ENCODE measurements around the gene TIA1. TPM values are rescaled to one million over a fixed set of nuclear protein-coding genes. Genes with fewer than 3 reads are reported as not detected.

TIA1 gene
- polyA plus RNA-seq, 3 donors: 47.0 to 61.9 (median 48.7) TPM

- 100% methylated on average over 1 of the region's 16 CpGs for WGBS (ENCODE audit: insufficient coverage)
- H3K27ac Mint-ChIP-seq: no peak overlapping the region
- H2AFZ ChIP-seq (ENCODE audit: insufficient read depth, low read depth, low read length, poor library complexity, severe bottlenecking): no peak overlapping the region
Measured at GRCh38 chr2:70250434-70250833, 2.0 kb upstream of the TIA1 start.

DNA sequence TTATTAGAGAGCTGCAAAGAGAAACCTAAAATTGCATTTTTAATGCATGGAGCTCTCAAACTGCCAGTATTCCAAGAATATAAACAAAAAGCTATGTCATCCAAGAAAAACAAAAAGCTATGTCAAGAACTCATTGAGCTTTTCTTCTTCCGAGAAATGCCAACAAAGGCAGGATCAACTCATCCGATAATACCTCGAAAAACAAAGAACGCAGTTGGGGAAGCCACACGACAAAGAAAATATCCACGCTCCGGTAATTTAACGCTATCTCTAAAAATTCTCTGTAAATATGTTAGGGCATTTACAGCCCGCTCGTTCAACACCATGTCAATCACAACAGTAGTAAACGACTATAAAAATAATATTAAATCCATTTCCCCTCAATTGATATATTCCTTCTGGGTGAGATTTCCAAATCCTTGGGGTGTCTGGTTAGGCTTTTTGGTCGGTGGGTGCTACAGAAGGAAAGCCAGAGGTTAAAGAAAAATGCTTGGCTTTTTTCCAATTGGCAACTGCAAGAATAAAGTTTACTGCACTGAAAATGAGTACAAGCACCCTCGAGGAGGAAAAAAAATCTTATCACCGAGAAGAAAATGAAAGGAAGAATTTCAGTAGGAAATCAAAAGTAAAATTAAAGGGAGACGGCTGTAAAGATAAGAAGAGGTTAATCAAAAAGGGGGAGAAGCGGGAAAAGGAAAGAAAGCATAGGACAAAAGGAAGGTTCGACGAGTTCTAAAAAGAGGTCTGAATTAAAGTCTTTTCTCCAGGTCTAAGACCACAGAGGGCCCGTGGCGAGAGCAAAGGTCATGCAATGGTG lies 856 bp downstream of the TIA1 start:
- TF ChIP-seq, protein P1, sequence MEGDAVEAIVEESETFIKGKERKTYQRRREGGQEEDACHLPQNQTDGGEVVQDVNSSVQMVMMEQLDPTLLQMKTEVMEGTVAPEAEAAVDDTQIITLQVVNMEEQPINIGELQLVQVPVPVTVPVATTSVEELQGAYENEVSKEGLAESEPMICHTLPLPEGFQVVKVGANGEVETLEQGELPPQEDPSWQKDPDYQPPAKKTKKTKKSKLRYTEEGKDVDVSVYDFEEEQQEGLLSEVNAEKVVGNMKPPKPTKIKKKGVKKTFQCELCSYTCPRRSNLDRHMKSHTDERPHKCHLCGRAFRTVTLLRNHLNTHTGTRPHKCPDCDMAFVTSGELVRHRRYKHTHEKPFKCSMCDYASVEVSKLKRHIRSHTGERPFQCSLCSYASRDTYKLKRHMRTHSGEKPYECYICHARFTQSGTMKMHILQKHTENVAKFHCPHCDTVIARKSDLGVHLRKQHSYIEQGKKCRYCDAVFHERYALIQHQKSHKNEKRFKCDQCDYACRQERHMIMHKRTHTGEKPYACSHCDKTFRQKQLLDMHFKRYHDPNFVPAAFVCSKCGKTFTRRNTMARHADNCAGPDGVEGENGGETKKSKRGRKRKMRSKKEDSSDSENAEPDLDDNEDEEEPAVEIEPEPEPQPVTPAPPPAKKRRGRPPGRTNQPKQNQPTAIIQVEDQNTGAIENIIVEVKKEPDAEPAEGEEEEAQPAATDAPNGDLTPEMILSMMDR (IDR thresholded peaks at IDR 0.05): no peak
- intact Hi-C loops (cut with micrococcal nuclease): loop anchor here (2.0 to 10.0 kb wide), 3 partner anchors 45 to 343 kb away; partner anchors contain the start of gene SNRPG (in 2 of the 2)
- Mint-ChIP-seq H3K27ac (peak overlapping the region; percentile 95 to 99 (median 98)), H3K27me3 (ENCODE audit: low read depth in 3 of 3) (peaks cover 0 to 3% (median 0%) of the 10 kb centered on the region in 3 donors), H3K36me3 (peaks cover 5 to 9% of the 10 kb centered on the region in 2 donors), H3K4me1 (peaks cover 31% of the 10 kb centered on the region), H3K9me3 (no peaks in the 10 kb centered on the region), H3K4me3 (peak overlapping the region; percentile 97 to 100)
- H3K4me2 ChIP-seq (replicated peaks; ENCODE audit: extremely low read depth, low read length, poor library complexity, severe bottlenecking): peak overlapping the region; percentile 91
- no peaks in the 10 kb centered on the region for H3K9me3 ChIP-seq (replicated peaks in 1 of 2; ENCODE audit: control insufficient read depth in 1 of 2, insufficient read depth in 1 of 2, low read length in 2 of 2)
- peak overlapping the region; percentile 94 for H2AFZ ChIP-seq (ENCODE audit: insufficient read depth, low read depth, low read length, poor library complexity, severe bottlenecking)
- peak overlapping the region; percentile 95 to 98 for H3K27ac ChIP-seq (ENCODE audit: low read depth in 1 of 2, low read length in 2 of 2)
- H3K79me2 ChIP-seq (ENCODE audit: insufficient read depth, low read length): peaks cover 58% of the 10 kb centered on the region
- no peak for DNase-seq
- H3K27me3 ChIP-seq (ENCODE audit: control insufficient read depth in 2 of 2, insufficient read depth in 2 of 2, low read length in 2 of 2): no peaks in the 10 kb centered on the region
- H3K4me1 ChIP-seq (ENCODE audit: control insufficient read depth in 1 of 2, insufficient read depth in 2 of 2, low read length in 2 of 2): peaks cover 16 to 22% of the 10 kb centered on the region in 2 donors
- peaks cover 30% of the 10 kb centered on the region for H4K20me1 ChIP-seq (ENCODE audit: insufficient read depth, low read length)
- peak overlapping the region; percentile 91 for H3K9ac ChIP-seq (ENCODE audit: insufficient read depth, low read length, poor library complexity, severe bottlenecking)
- H3K36me3 ChIP-seq (replicated peaks in 1 of 2; ENCODE audit: control insufficient read depth in 1 of 2, insufficient read depth in 2 of 2, low read length in 2 of 2): peaks cover 0 to 5% of the 10 kb centered on the region in 2 donors
- WGBS (ENCODE audit: insufficient coverage): 0% methylated on average over 10 of the region's 20 CpGs
- peak overlapping the region; percentile 80 to 99 (median 97) for H3K4me3 ChIP-seq (replicated peaks in 1 of 3; ENCODE audit: low read depth in 2 of 3, low read length in 3 of 3)

More at GRCh38 chr2:70250434-70250833, 2.0 kb upstream of the TIA1 start:
- intact Hi-C loops (cut with micrococcal nuclease): no loop called here
- Mint-ChIP-seq H3K36me3 (peaks cover 3 to 5% of the 10 kb centered on the region in 2 donors), H3K27me3 (ENCODE audit: low read depth in 3 of 3) (peaks cover 0 to 3% (median 0%) of the 10 kb centered on the region in 3 donors), H3K9me3 (no peaks in the 10 kb centered on the region), H3K4me1 (peaks cover 19% of the 10 kb centered on the region), H3K4me3 (no peak overlapping the region)
- H3K4me2 ChIP-seq (replicated peaks; ENCODE audit: extremely low read depth, low read length, poor library complexity, severe bottlenecking): no peak overlapping the region
- peaks cover 30% of the 10 kb centered on the region for H3K79me2 ChIP-seq (ENCODE audit: insufficient read depth, low read length)
- no peak overlapping the region for H3K9ac ChIP-seq (ENCODE audit: insufficient read depth, low read length, poor library complexity, severe bottlenecking)
- peaks cover 7% of the 10 kb centered on the region for H4K20me1 ChIP-seq (ENCODE audit: insufficient read depth, low read length)
- no peaks in the 10 kb centered on the region for H3K9me3 ChIP-seq (replicated peaks in 1 of 2; ENCODE audit: control insufficient read depth in 1 of 2, insufficient read depth in 1 of 2, low read length in 2 of 2)
- no peaks in the 10 kb centered on the region for H3K36me3 ChIP-seq (replicated peaks in 1 of 2; ENCODE audit: control insufficient read depth in 1 of 2, insufficient read depth in 2 of 2, low read length in 2 of 2)
- no peaks in the 10 kb centered on the region for H3K27me3 ChIP-seq (ENCODE audit: control insufficient read depth in 2 of 2, insufficient read depth in 2 of 2, low read length in 2 of 2)
- TF ChIP-seq, protein P1 (IDR thresholded peaks at IDR 0.05): no peak
- no peak for DNase-seq
- peaks cover 16 to 20% of the 10 kb centered on the region in 2 donors for H3K4me1 ChIP-seq (ENCODE audit: control insufficient read depth in 1 of 2, insufficient read depth in 2 of 2, low read length in 2 of 2)
- no peak overlapping the region for H3K4me3 ChIP-seq (replicated peaks in 1 of 3; ENCODE audit: low read depth in 2 of 3, low read length in 3 of 3)
- no peak overlapping the region for H3K27ac ChIP-seq (ENCODE audit: low read depth in 1 of 2, low read length in 2 of 2)

Measured in CD14-positive monocyte (primary cell).